DOHH2 (cell line): ENCODE data around the gene C4BPA.

Experiments
- CTCF ChIP-seq: fragments of 200-600 bp; sonication (generic); IDR thresholded peaks from one replicate; pipeline ENCODE4 v1.5.1; 2014; ENCODE audit warnings: antibody characterized with exemption, mild to moderate bottlenecking, low read depth, low read length; ENCODE audit not compliant: poor library complexity, severe bottlenecking
- EZH2phosphoT487 ChIP-seq: fragments of 200-600 bp; sonication (generic); IDR thresholded peaks from 2 replicates; pipeline ENCODE4 v1.6.1; 2017; ENCODE audit warnings: borderline replicate concordance, mild to moderate bottlenecking, antibody characterized with exemption, low read length, moderate library complexity, mixed read lengths

GRCh38 chr1:207073906-207074820 is 29.9 kb upstream of the C4BPA start:
- no peak for TF ChIP-seq CTCF
- no peak for TF ChIP-seq EZH2phosphoT487
